NCI-H82 treated with DMSO at 0.1 percent for 48 hours (cell line): ENCODE data around the gene ISG15.
A peak's percentile ranks its signal among the peaks of the same experiment; 100 is the strongest.
"Not testable (repeated sequence)": the region's sequence is repeated elsewhere in the genome, so short reads cannot be mapped to it uniquely, and the experiment has no call there.

ENCODE experiments used
- DNase-seq: peaks from one replicate; lab custom pipeline; 2025; ENCODE audit not compliant: unreplicated experiment; lab: John Stamatoyannopoulos, UW

Gene ISG15

GRCh38 chr1:1026599-1027413 is 13.5 kb downstream of the ISG15 start:
- no peak for DNase-seq

GRCh38 chr1:1027791-1028190 is 14.5 kb downstream of the ISG15 start:
- no peak for DNase-seq

- not testable (repeated sequence) for DNase-seq
Observed at GRCh38 chr1:1030867-1031658, 17.8 kb downstream of the ISG15 start.

GRCh38 chr1:1031659-1032235 is 18.4 kb downstream of the ISG15 start:
- no peak for DNase-seq

- DNase-seq: peak; percentile 42
Observed at GRCh38 chr1:1032424-1032823, 19.1 kb downstream of the ISG15 start.

GRCh38 chr1:1033009-1033587 is 19.8 kb downstream of the ISG15 start:
- peak; percentile 75 for DNase-seq

GRCh38 chr1:1033731-1034438 is 20.6 kb downstream of the ISG15 start:
- DNase-seq: no peak

GRCh38 chr1:1034439-1034781 is 21.1 kb downstream of the ISG15 start:
- DNase-seq: no peak

GRCh38 chr1:1035291-1035943 is 22.1 kb downstream of the ISG15 start:
- no peak for DNase-seq

GRCh38 chr1:1037366-1038327 is 24.4 kb downstream of the ISG15 start:
- no peak for DNase-seq

GRCh38 chr1:1038694-1039093 is 25.4 kb downstream of the ISG15 start:
- DNase-seq: no peak

GRCh38 chr1:1039145-1039910 is 26.0 kb downstream of the ISG15 start:
- DNase-seq: no peak

- no peak for DNase-seq
Observed at GRCh38 chr1:1040004-1040991, 27.0 kb downstream of the ISG15 start.

GRCh38 chr1:1041092-1041523 is 27.8 kb downstream of the ISG15 start:
- DNase-seq: no peak

GRCh38 chr1:1041873-1042272 is 28.6 kb downstream of the ISG15 start:
- no peak for DNase-seq

GRCh38 chr1:1042835-1043234 is 29.5 kb downstream of the ISG15 start:
- DNase-seq: no peak

- no peak for DNase-seq
Observed at GRCh38 chr1:1043411-1043810, 30.1 kb downstream of the ISG15 start.
